Measurements from ENCODE around the gene CHI3L2. TPM values are rescaled to one million over a fixed set of nuclear protein-coding genes. Genes with fewer than 3 reads are reported as not detected.

Gene CHI3L2
- total RNA-seq, 1 experiment from 2014 or later = 0.61 TPM

- TF ChIP-seq ZNF425 (CRISPR knock-in tag; conservative IDR thresholded peaks at IDR 0.05) = no peak
- no peak for TF ChIP-seq ZNF423 (CRISPR knock-in tag; IDR thresholded peaks at IDR 0.05)
- no peak for TF ChIP-seq FOXP1 (CRISPR knock-in tag; IDR thresholded peaks at IDR 0.05; ENCODE audit: borderline replicate concordance)
- TF ChIP-seq MAX (CRISPR knock-in tag; IDR thresholded peaks at IDR 0.05) = no peak
- no peak for TF ChIP-seq SP1 (CRISPR knock-in tag; conservative IDR thresholded peaks at IDR 0.05)
- TF ChIP-seq ZMAT4 (CRISPR knock-in tag; IDR thresholded peaks at IDR 0.05) = no peak
- no peak for TF ChIP-seq AR (CRISPR knock-in tag; IDR thresholded peaks at IDR 0.05)
- TF ChIP-seq NR3C1 (CRISPR knock-in tag; conservative IDR thresholded peaks at IDR 0.05; ENCODE audit: low read depth) = no peak
These were observed 4.3 kb upstream of the CHI3L2 start (continued) for GRCh38 chr1:111223126-111223685.

GRCh38 chr1:111225091-111225490 lies 2.4 kb upstream of the CHI3L2 start:
- ChIA-PET CTCF (interaction anchor here (5.8 kb wide), 1 partner anchor 176 kb away, joined by 63 read pairs; no protein-coding TSS in a partner anchor), POLR2A (no interaction called here)
- H3K36me3 Mint-ChIP-seq = no peaks in the 10 kb centered on the region
- H3K4me3 Mint-ChIP-seq = no peak overlapping the region
- DNase-seq (ENCODE audit: low spot score) (no peak), ATAC-seq (no peak)
- peaks cover 29% of the 10 kb centered on the region for H3K4me1 Mint-ChIP-seq
- no peak overlapping the region for H3K27ac Mint-ChIP-seq
- H3K27me3 Mint-ChIP-seq (ENCODE audit: low read depth) = peaks cover 4% of the 10 kb centered on the region
- no peaks in the 10 kb centered on the region for H3K9me3 Mint-ChIP-seq
- no peak for TF ChIP-seq PRDM15 (CRISPR knock-in tag; IDR thresholded peaks at IDR 0.05)
- TF ChIP-seq ZNF121 (CRISPR knock-in tag; IDR thresholded peaks at IDR 0.05) = no peak
- no peak for TF ChIP-seq ARID4B (CRISPR knock-in tag; IDR thresholded peaks at IDR 0.05; ENCODE audit: borderline replicate concordance)
- TF ChIP-seq USF2 (CRISPR knock-in tag; IDR thresholded peaks at IDR 0.05) = no peak
- no peak for TF ChIP-seq FOXK1 (CRISPR knock-in tag; IDR thresholded peaks at IDR 0.05)
- no peak for TF ChIP-seq HMGXB4 (CRISPR knock-in tag; IDR thresholded peaks at IDR 0.05)
- TF ChIP-seq TEAD1 (CRISPR knock-in tag; IDR thresholded peaks at IDR 0.05) = no peak
- no peak for TF ChIP-seq CREM (CRISPR knock-in tag; IDR thresholded peaks at IDR 0.05)
- no peak for TF ChIP-seq SMAD4 (CRISPR knock-in tag; IDR thresholded peaks at IDR 0.05)
- no peak for TF ChIP-seq TEAD4 (CRISPR knock-in tag; IDR thresholded peaks at IDR 0.05)
- no peak for TF ChIP-seq USF1 (CRISPR knock-in tag; IDR thresholded peaks at IDR 0.05)

All from WTC11 (cell line).